PFSK-1 (cell line): ENCODE results near the gene MRPL58.

ENCODE experiments used
- FOXP2 ChIP-seq: optimal IDR thresholded peaks from 2 replicates; pipeline ENCODE3; 2011; ENCODE audit warnings: borderline replicate concordance, control low read depth, inconsistent platforms; ENCODE audit not compliant: insufficient read depth; ENCODE audit errors: extremely low read length, extremely low read depth
- POLR2AphosphoS5 ChIP-seq: IDR thresholded peaks from 2 replicates; pipeline ENCODE4 v1.6.1; 2012; ENCODE audit warnings: low read depth, mild to moderate bottlenecking, control low read depth, low read length, moderate library complexity
- REST ChIP-seq, 2 experiments: IDR thresholded peaks; 2 replicates each; pipeline versions ENCODE4 v1.6.1 to v1.8.0; 2011 to 2012; ENCODE audit warnings: low read depth in 2 of 2, low read length in 2 of 2, control low read depth in 1 of 2, inconsistent platforms in 1 of 2, mild to moderate bottlenecking in 1 of 2, moderate library complexity in 1 of 2; ENCODE audit not compliant: insufficient read depth in 1 of 2
- SIN3A ChIP-seq: IDR thresholded peaks from 2 replicates; pipeline ENCODE4 v1.6.1; 2012; ENCODE audit warnings: mild to moderate bottlenecking, low read length, moderate library complexity, borderline replicate concordance; ENCODE audit not compliant: insufficient read depth
- TAF1 ChIP-seq: IDR thresholded peaks from 2 replicates; pipeline ENCODE4 v1.6.1; 2012; ENCODE audit warnings: low read length, control low read depth, borderline replicate concordance; ENCODE audit not compliant: insufficient read depth

MRPL58 gene

GRCh38 chr17:75019146-75019545 lies 6.7 kb downstream of the MRPL58 start:
- TF ChIP-seq TAF1, result no peak

GRCh38 chr17:75019710-75020109 lies 7.2 kb downstream of the MRPL58 start:
- TF ChIP-seq TAF1 (no peak), SIN3A (no peak), POLR2AphosphoS5 (no peak), FOXP2 (no peak), REST (IDR thresholded peaks at IDR 0.05; ENCODE audit: insufficient read depth in 1 of 2, low read depth in 2 of 2, low read length in 2 of 2) (no peak)

GRCh38 chr17:75020331-75021110 lies 8.1 kb downstream of the MRPL58 start:
- TF ChIP-seq POLR2AphosphoS5, result no peak
- TF ChIP-seq REST (IDR thresholded peaks at IDR 0.05; ENCODE audit: insufficient read depth in 1 of 2, low read depth in 2 of 2, low read length in 2 of 2), result no peak
- TF ChIP-seq TAF1, result no peak
- no peak for TF ChIP-seq SIN3A
- TF ChIP-seq FOXP2, result no peak

- TF ChIP-seq FOXP2 (no peak), TAF1 (no peak), REST (IDR thresholded peaks at IDR 0.05; ENCODE audit: insufficient read depth in 1 of 2, low read depth in 2 of 2, low read length in 2 of 2) (no peak), POLR2AphosphoS5 (no peak), SIN3A (no peak)
These were observed 12.4 kb downstream of the MRPL58 start for GRCh38 chr17:75024686-75025397.

- TF ChIP-seq SIN3A, result no peak
- no peak for TF ChIP-seq TAF1
- no peak for TF ChIP-seq REST (IDR thresholded peaks at IDR 0.05; ENCODE audit: insufficient read depth in 1 of 2, low read depth in 2 of 2, low read length in 2 of 2)
- no peak for TF ChIP-seq POLR2AphosphoS5
- TF ChIP-seq FOXP2, result no peak
These were observed 17.7 kb downstream of the MRPL58 start for GRCh38 chr17:75030161-75030560.
